Thyroid gland (tissue), 4 donors: ENCODE data around the gene PCP2. TPM values are rescaled to one million over a fixed set of nuclear protein-coding genes. Genes with fewer than 3 reads are reported as not detected.

Source experiments
- DNase-seq, 2 donors: peaks; one replicate each; pipeline ENCODE4 v3.0.0-alpha.2; 2019
- H3K27ac ChIP-seq, 3 donors: fragments of 200-600 bp; sonication (generic); 1 replicate in 2 of 3; 2 replicates in 1 of 3; pipeline ENCODE4 v1.5.1; 2016 to 2019; ENCODE audit warnings: mild to moderate bottlenecking in 1 of 3, moderate library complexity in 1 of 3
- H3K27me3 ChIP-seq: fragments of 200-600 bp; sonication (generic); one replicate; pipeline ENCODE4 v1.5.1; 2019
- H3K36me3 ChIP-seq, 2 donors: fragments of 200-600 bp; sonication (generic); one replicate each; pipeline ENCODE4 v1.5.1; 2016 to 2019
- H3K4me1 ChIP-seq, 2 donors: fragments of 200-600 bp; sonication (generic); one replicate each; pipeline ENCODE4 v1.5.1; 2017 to 2019
- H3K4me3 ChIP-seq, 3 donors: fragments of 200-600 bp; sonication (generic); replicated peaks in 1 of 3; 1 replicate in 2 of 3; 2 replicates in 1 of 3; pipeline ENCODE4 v1.5.1; 2016; ENCODE audit warnings: mild to moderate bottlenecking in 1 of 3
- H3K9me3 ChIP-seq: fragments of 200-600 bp; sonication (generic); one replicate; pipeline ENCODE4 v1.5.1; 2017
- POLR2A ChIP-seq, 2 donors: fragments of 450-650 bp; IDR thresholded peaks; one replicate each; pipeline ENCODE4 v1.6.1; 2017; ENCODE audit warnings: antibody characterized with exemption in 2 of 2, mild to moderate bottlenecking in 2 of 2, moderate library complexity in 1 of 2
- WGBS, 2 donors: methylation state at CpG; one replicate each; pipeline ENCODE4 v1.1.5; 2017; 5-methylcytosine and 5-hydroxymethylcytosine counted together
- intact Hi-C: fragments of 100-400 bp; cut with DNase I; formaldehyde crosslinking; loops from one replicate; pipeline ENCODE4 v1.15.1; 2023
- total RNA-seq, 4 donors: library from RNA; depleted of rRNA; stranded (reverse); fragments of >200 nt; gene quantifications; one replicate each; pipeline ENCODE4 v1.2.3, GENCODE V29; 2016
- TF ChIP-seq, protein P1 (sequence below), 6 experiments: fragments of 200-600 bp in 3 of 6; fragments of 450-650 bp in 3 of 6; sonication (generic) in 3 of 6; IDR thresholded peaks; one replicate each; pipeline ENCODE4 v1.5.1; 2016 to 2019; ENCODE audit warnings: antibody characterized with exemption in 6 of 6, mild to moderate bottlenecking in 2 of 6, inconsistent platforms in 1 of 6, moderate library complexity in 1 of 6

The PCP2 gene
- total RNA-seq, 4 donors from 2014 or later = 1.1 to 1.3 TPM; not detected in 2

DNA sequence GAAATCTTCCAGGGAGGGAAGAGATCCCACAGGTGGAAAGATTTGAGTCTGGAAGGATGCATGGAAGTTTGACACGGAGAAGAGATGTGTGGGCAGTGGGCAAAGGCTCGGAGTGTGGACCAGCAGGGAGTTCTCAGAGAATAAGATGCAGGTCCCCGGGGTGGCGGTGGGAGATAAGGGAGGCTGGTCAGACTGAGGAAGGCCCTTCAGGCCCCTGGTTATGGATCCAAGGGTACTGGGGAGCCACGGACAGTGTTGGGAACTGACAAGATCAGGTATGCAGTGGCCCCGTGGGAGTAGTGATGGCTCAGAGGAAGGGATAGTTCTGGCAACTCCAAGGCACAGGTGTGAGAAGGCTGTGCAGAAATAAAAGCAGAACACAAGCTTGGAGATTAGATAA is 35.3 kb downstream of the PCP2 start:
- Histone ChIP-seq H3K27me3 (no peaks in the 10 kb centered on the region), H3K27ac (no peak overlapping the region), H3K4me3 (no peak overlapping the region), H3K36me3 (no peaks in the 10 kb centered on the region), H3K4me1 (peaks cover 8 to 17% of the 10 kb centered on the region in 2 donors), H3K9me3 (no peaks in the 10 kb centered on the region)
- no peak for TF ChIP-seq POLR2A (IDR thresholded peaks at IDR 0.05)
- TF ChIP-seq, protein P1, sequence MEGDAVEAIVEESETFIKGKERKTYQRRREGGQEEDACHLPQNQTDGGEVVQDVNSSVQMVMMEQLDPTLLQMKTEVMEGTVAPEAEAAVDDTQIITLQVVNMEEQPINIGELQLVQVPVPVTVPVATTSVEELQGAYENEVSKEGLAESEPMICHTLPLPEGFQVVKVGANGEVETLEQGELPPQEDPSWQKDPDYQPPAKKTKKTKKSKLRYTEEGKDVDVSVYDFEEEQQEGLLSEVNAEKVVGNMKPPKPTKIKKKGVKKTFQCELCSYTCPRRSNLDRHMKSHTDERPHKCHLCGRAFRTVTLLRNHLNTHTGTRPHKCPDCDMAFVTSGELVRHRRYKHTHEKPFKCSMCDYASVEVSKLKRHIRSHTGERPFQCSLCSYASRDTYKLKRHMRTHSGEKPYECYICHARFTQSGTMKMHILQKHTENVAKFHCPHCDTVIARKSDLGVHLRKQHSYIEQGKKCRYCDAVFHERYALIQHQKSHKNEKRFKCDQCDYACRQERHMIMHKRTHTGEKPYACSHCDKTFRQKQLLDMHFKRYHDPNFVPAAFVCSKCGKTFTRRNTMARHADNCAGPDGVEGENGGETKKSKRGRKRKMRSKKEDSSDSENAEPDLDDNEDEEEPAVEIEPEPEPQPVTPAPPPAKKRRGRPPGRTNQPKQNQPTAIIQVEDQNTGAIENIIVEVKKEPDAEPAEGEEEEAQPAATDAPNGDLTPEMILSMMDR (IDR thresholded peaks at IDR 0.05) = no peak
- intact Hi-C loops = no loop called here
- no peak for DNase-seq
- 74 to 82% methylated on average over 6 of the region's 6 CpGs for WGBS, 2 donors

DNA sequence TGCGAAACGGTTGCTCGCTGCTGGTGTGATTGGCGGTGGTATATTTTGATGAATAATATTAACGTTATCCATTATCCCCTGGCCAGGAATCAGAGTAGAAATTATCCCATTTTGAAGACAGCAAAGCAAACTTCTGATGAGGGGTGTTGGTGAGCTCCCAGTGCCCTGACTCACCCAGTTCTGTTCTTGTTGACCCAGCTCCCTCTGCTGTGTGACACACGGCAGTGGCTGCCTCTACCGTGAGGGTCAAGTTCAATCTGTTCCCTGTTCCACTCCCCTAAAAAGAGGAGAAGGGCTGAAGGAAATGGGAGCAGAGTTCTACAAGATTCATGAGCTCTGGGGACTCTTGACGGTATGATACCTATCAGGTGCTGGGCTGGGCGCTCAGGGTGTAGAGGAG is 35.8 kb downstream of the PCP2 start:
- intact Hi-C loops = no loop called here
- Histone ChIP-seq H3K4me3 (no peak overlapping the region), H3K36me3 (no peaks in the 10 kb centered on the region), H3K27ac (no peak overlapping the region), H3K4me1 (peaks cover 4 to 14% of the 10 kb centered on the region in 2 donors), H3K27me3 (no peaks in the 10 kb centered on the region), H3K9me3 (no peaks in the 10 kb centered on the region)
- TF ChIP-seq, protein P1 (IDR thresholded peaks at IDR 0.05) = no peak
- TF ChIP-seq POLR2A (IDR thresholded peaks at IDR 0.05) = no peak
- 83 to 88% methylated on average over 9 of the region's 9 CpGs for WGBS, 2 donors
- DNase-seq = no peak

DNA sequence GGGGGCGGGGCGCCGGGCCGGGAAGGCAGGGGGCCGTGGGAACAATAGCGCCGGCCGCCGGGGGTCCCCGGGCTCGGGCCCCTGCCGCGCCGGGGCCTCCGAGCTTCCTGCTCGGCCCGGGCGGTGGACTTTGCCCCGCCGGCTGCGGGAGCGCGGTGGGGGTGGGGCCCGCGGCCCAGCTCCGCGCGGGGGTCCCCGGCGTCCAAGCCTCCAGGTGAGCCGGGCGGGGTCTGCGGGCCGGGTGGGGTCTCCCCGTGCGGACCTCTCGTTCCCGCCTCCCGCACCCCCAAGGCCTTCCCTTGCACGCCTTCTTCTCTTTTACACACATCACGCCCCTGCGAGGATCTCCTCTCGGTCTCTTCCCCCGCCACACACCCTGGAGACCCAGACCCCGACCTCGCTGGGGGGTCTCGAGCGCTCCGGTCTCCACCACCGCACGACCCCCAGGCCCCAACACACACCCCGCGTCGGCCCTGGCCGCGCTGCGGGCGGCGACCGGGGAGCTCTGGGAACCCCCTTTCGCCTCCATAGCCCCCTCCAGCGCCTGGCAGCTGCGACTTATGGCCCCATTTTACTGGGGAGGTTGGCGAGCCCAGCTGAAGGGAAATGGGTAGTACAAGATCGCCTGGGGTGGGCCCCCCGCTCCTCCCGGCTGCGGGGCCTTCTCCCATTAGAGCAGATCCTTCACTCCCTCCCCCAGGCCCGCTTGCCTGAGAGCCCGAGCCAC is 37.1 kb downstream of the PCP2 start:
- H3K36me3 ChIP-seq = no peaks in the 10 kb centered on the region
- 4 to 6% methylated on average over 13 to 46 of the region's 70 CpGs for WGBS, 2 donors
- no peaks in the 10 kb centered on the region for H3K27me3 ChIP-seq
- intact Hi-C loops = no loop called here
- no peak for TF ChIP-seq POLR2A (IDR thresholded peaks at IDR 0.05)
- TF ChIP-seq, protein P1 (IDR thresholded peaks at IDR 0.05) = no peak
- no peaks in the 10 kb centered on the region for H3K9me3 ChIP-seq
- DNase-seq = no peak
- peaks cover 0 to 9% of the 10 kb centered on the region in 2 donors for H3K4me1 ChIP-seq
- H3K27ac ChIP-seq = no peak overlapping the region
- peak overlapping the region in 2 of 3 donors; percentile 46 to 53 for H3K4me3 ChIP-seq

DNA sequence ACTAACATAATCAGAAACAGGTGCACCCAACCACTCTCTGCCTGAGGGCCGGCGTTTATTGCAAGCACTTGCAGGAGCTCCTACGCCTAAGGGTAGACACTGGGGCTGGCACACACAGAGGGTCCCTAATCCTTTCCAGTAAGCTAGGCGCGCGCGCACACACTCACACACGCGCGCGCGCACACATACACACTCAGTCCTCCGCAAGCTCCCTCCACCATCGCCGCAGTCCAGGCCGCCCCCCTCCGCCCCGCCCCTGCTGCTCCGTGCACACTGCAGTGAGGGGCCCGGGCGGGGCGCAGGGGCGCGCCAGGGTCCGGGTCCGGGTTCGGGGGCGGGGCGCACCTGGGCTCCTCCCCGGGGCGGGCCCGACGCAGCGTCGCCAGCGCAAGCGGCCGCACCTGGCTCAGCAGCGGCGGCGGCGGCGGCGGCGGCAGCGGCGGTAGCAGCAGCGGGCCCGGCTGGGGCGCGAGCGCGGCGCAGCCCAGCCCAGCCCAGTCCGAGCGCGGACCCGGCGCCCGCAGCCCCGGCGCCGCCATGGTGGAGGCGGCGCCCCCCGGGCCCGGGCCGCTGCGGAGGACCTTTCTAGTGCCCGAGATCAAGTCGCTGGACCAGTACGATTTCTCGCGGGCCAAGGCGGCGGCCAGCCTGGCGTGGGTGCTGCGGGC is 37.9 kb downstream of the PCP2 start, which contains the start of gene CAMSAP3:
CAMSAP3 (plus strand) TSS at position 398 of the 668 bp plus-strand sequence; CDS start at position 538, 140 bp downstream.
- intact Hi-C loops = no loop called here
- Histone ChIP-seq H3K4me3 (peak within 1 kb of the TSS; percentile 30 to 53 (median 46)), H3K4me1 (peaks cover 0 to 9% of the 10 kb centered on the region in 2 donors), H3K27ac (no peak within 1 kb of the TSS), H3K9me3 (no peaks in the 10 kb centered on the region), H3K36me3 (no peaks in the 10 kb centered on the region), H3K27me3 (no peaks in the 10 kb centered on the region)
- WGBS, 2 donors = 0 to 1% methylated on average over 15 to 28 of the region's 78 CpGs
- TF ChIP-seq, protein P1 (IDR thresholded peaks at IDR 0.05) = no peak
- peak in 1 of 2 donors; percentile 77 for TF ChIP-seq POLR2A (IDR thresholded peaks at IDR 0.05)
- peak; percentile 62 to 73 for DNase-seq

DNA sequence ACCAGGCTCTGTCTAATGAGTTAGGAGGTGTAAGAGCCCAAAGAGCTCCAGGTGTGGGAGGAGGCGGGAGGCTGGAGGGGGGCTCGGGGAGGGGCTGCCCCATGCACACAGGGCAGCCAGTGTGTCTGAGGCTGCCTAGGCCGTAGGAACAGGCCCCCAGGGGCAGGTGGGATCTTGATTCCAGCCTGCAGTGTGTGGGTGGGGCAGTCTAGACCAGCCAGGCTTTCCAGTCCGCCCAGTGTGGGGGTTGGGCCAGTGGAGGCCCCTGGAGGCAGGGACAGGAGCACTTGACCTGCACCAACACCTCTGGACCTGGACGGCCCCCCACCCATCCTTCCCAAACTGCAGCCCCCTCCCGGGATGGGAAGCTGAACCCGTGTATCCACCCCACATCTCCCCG is 43.3 kb downstream of the PCP2 start:
- no peak overlapping the region for H3K27ac ChIP-seq

More for the DNA sequence above, 43.3 kb downstream of the PCP2 start:
- no peak overlapping the region for H3K4me3 ChIP-seq
- intact Hi-C loops = no loop called here
- H3K4me1 ChIP-seq = no peaks in the 10 kb centered on the region
- TF ChIP-seq POLR2A (IDR thresholded peaks at IDR 0.05) = no peak
- TF ChIP-seq, protein P1 (IDR thresholded peaks at IDR 0.05) = no peak
- DNase-seq = peak in 1 of 2 donors; percentile 24
- no peaks in the 10 kb centered on the region for H3K36me3 ChIP-seq
- WGBS, 2 donors = 28 to 40% methylated on average over 2 to 8 of the region's 8 CpGs
- H3K9me3 ChIP-seq = no peaks in the 10 kb centered on the region
- H3K27me3 ChIP-seq = no peaks in the 10 kb centered on the region
